Lower lobe of right lung (tissue), 2 donors: ENCODE results near the gene STRA8. TPM values are rescaled to one million over a fixed set of nuclear protein-coding genes. Genes with fewer than 3 reads are reported as not detected.
A peak's percentile ranks its signal among the peaks of the same experiment; 100 is the strongest.

Experiments
- ATAC-seq, 2 donors: fragments of 200-7000 bp; cut with Tn5 transposase; one replicate each; pipeline ENCODE4 v1.9.1; 2020 to 2022; ENCODE audit warnings: mild to moderate bottlenecking in 2 of 2, moderate library complexity in 2 of 2
- DNase-seq: peaks from one replicate; pipeline ENCODE4 v3.0.0-alpha.2; 2020
- H3K27ac ChIP-seq: fragments of 200-600 bp; one replicate; pipeline ENCODE4 v1.8.0; 2022
- H3K27me3 ChIP-seq: fragments of 200-600 bp; one replicate; pipeline ENCODE4 v1.8.0; 2022; ENCODE audit warnings: low read depth
- H3K36me3 ChIP-seq: fragments of 200-600 bp; one replicate; pipeline ENCODE4 v1.8.0; 2022; ENCODE audit warnings: mild to moderate bottlenecking
- H3K4me1 ChIP-seq: fragments of 200-600 bp; one replicate; pipeline ENCODE4 v1.8.0; 2022
- H3K4me3 ChIP-seq: fragments of 200-600 bp; one replicate; pipeline ENCODE4 v1.8.0; 2022; ENCODE audit warnings: mild to moderate bottlenecking
- H3K9me3 ChIP-seq: fragments of 200-600 bp; one replicate; pipeline ENCODE4 v1.8.0; 2022
- CTCF ChIP-seq: fragments of 200-600 bp; IDR thresholded peaks from one replicate; pipeline ENCODE4 v1.8.0; 2022; ENCODE audit warnings: antibody characterized with exemption, mild to moderate bottlenecking
- intact Hi-C: fragments of 100-400 bp; cut with DNase I; formaldehyde crosslinking; loops from one replicate; pipeline ENCODE4 v1.11.0; 2022
- total RNA-seq: library from RNA; stranded (reverse); fragmentation: NEBNext Ultra II Directional; extraction: Animal tissue kit (Norgen Biotek cat#: 25700); gene quantifications from one replicate; pipeline ENCODE4 v1.2.1, GENCODE V29; 2021
- donor health status: DM: no; HTN: yes; CAD: no; lungs with severe emphysema.

The STRA8 gene
- total RNA-seq, 1 donor from 2014 or later = not detected

- Histone ChIP-seq H3K9me3 (no peaks in the 10 kb centered on the region), H3K27ac (peak overlapping the region; percentile 72), H3K4me3 (no peak overlapping the region), H3K36me3 (no peaks in the 10 kb centered on the region), H3K27me3 (no peaks in the 10 kb centered on the region), H3K4me1 (peaks cover 19% of the 10 kb centered on the region)
- peak; percentile 84 to 87 for ATAC-seq
- intact Hi-C loops = no loop called here
- DNase-seq = peak; percentile 73
- TF ChIP-seq CTCF = no peak
Observed at GRCh38 chr7:135253851-135254771, 20.5 kb downstream of the STRA8 start.

- intact Hi-C loops = no loop called here
- Histone ChIP-seq H3K27me3 (no peaks in the 10 kb centered on the region), H3K9me3 (no peaks in the 10 kb centered on the region), H3K36me3 (no peaks in the 10 kb centered on the region), H3K4me1 (peaks cover 19% of the 10 kb centered on the region), H3K4me3 (no peak overlapping the region), H3K27ac (no peak overlapping the region)
- TF ChIP-seq CTCF = no peak
- DNase-seq (no peak), ATAC-seq (no peak)
Observed at GRCh38 chr7:135257790-135258189, 24.2 kb downstream of the STRA8 start.

DNA sequence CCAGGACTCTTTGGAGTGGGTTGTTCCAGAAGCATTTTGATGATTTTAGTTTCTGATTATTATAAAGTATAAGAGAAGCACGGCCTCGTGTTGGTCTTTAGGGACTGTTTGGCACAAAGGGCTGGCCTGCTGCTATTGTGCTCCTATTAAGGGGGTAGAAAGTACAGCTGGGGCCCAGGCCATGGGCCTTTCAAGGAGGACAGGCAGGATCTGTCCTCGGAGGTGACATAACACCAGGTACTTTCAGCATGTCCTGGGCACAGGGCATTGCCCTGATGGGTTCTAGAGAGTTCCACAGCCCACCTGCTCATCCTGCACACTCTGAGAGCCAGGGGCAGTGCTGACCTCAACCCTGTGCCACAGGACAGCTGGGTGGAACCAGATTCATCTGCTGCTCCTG, 24.9 kb downstream of the STRA8 start:
- Histone ChIP-seq H3K4me3 (no peak overlapping the region), H3K36me3 (no peaks in the 10 kb centered on the region), H3K9me3 (no peaks in the 10 kb centered on the region), H3K27me3 (no peaks in the 10 kb centered on the region), H3K4me1 (peaks cover 16% of the 10 kb centered on the region), H3K27ac (no peak overlapping the region)
- TF ChIP-seq CTCF = no peak
- intact Hi-C loops = no loop called here
- ATAC-seq = no peak
- no peak for DNase-seq

GRCh38 chr7:135259702-135260101, 26.1 kb downstream of the STRA8 start:
- H3K4me3 ChIP-seq = no peak overlapping the region
- no peaks in the 10 kb centered on the region for H3K9me3 ChIP-seq
- H3K27ac ChIP-seq = no peak overlapping the region
- no peak for TF ChIP-seq CTCF
- DNase-seq (no peak), ATAC-seq (no peak)
- peaks cover 5% of the 10 kb centered on the region for H3K4me1 ChIP-seq
- intact Hi-C loops = no loop called here
- no peaks in the 10 kb centered on the region for H3K36me3 ChIP-seq
- no peaks in the 10 kb centered on the region for H3K27me3 ChIP-seq

- H3K27me3 ChIP-seq = no peaks in the 10 kb centered on the region
- intact Hi-C loops = no loop called here
- no peaks in the 10 kb centered on the region for H3K36me3 ChIP-seq
- no peak overlapping the region for H3K27ac ChIP-seq
- H3K9me3 ChIP-seq = no peaks in the 10 kb centered on the region
- ATAC-seq (no peak), DNase-seq (no peak)
- no peak for TF ChIP-seq CTCF
- H3K4me3 ChIP-seq = no peak overlapping the region
- no peaks in the 10 kb centered on the region for H3K4me1 ChIP-seq
Observed at GRCh38 chr7:135260470-135260869, 26.8 kb downstream of the STRA8 start.
